Sigmoid colon (tissue), 7 donors: ENCODE measurements around the gene COL23A1. TPM values are rescaled to one million over a fixed set of nuclear protein-coding genes. Genes with fewer than 3 reads are reported as not detected.
A peak's percentile ranks its signal among the peaks of the same experiment; 100 is the strongest.

Experiments used
- DNase-seq: peaks from one replicate; pipeline ENCODE4 v3.0.0-alpha.2; 2019
- H3K27ac ChIP-seq, 4 donors: fragments of 200-600 bp; sonication (generic); one replicate each; pipeline ENCODE4 v1.5.1; 2016 to 2019; ENCODE audit warnings: mild to moderate bottlenecking in 1 of 4
- H3K27me3 ChIP-seq, 3 donors: fragments of 200-600 bp; sonication (generic); one replicate each; pipeline ENCODE4 v1.5.1; 2019; ENCODE audit warnings: mild to moderate bottlenecking in 1 of 3
- H3K36me3 ChIP-seq, 4 donors: fragments of 200-600 bp; sonication (generic); one replicate each; pipeline ENCODE4 v1.5.1; 2016 to 2019
- H3K4me1 ChIP-seq, 4 donors: fragments of 200-600 bp; sonication (generic); one replicate each; pipeline ENCODE4 v1.5.1; 2017 to 2019
- H3K4me3 ChIP-seq, 4 donors: fragments of 200-600 bp; sonication (generic); one replicate each; pipeline ENCODE4 v1.5.1; 2017 to 2019; ENCODE audit warnings: mild to moderate bottlenecking in 2 of 4, moderate library complexity in 1 of 4
- H3K9me3 ChIP-seq, 4 donors: fragments of 200-600 bp in 3 of 4; sonication (generic) in 3 of 4; one replicate each; pipeline versions ENCODE4 v1.5.1 to v1.6.1; 2013 to 2019
- CTCF ChIP-seq, 4 experiments: fragments of 450-650 bp in 3 of 4; fragments of 200-600 bp in 1 of 4; IDR thresholded peaks; one replicate each; pipeline ENCODE4 v1.5.1; 2016 to 2019; ENCODE audit warnings: antibody characterized with exemption in 4 of 4, mild to moderate bottlenecking in 3 of 4, moderate library complexity in 2 of 4
- EP300 ChIP-seq, 4 donors: sonication (generic); formaldehyde crosslinking; IDR thresholded peaks; one replicate each; pipeline ENCODE4 v1.6.1; 2017; ENCODE audit warnings: antibody characterized with exemption in 4 of 4
- POLR2A ChIP-seq, 2 donors: fragments of 450-650 bp; IDR thresholded peaks; one replicate each; pipeline ENCODE4 v1.6.1; 2016; ENCODE audit warnings: antibody characterized with exemption in 2 of 2, mild to moderate bottlenecking in 2 of 2, moderate library complexity in 2 of 2
- POLR2AphosphoS5 ChIP-seq, 4 donors: sonication (generic); formaldehyde crosslinking; IDR thresholded peaks; one replicate each; pipeline ENCODE4 v1.6.1; 2017; ENCODE audit warnings: antibody characterized with exemption in 4 of 4
- WGBS, 2 donors: extraction: QIAGEN DNeasy Blood & Tissue Kit; methylation state at CpG; one replicate each; pipeline ENCODE4 v1.1.7; 2013; 5-methylcytosine and 5-hydroxymethylcytosine counted together
- intact Hi-C: fragments of 100-400 bp; cut with DNase I; formaldehyde crosslinking; loops from one replicate; pipeline ENCODE4 v1.15.1; 2023
- polyA plus RNA-seq, 3 donors: library from polyadenylated mRNA; stranded (reverse); fragments of 200-250 nt; gene quantifications; one replicate each; pipeline ENCODE4 v1.2.3, GENCODE V29; 2013
- total RNA-seq, 4 donors: library from RNA; depleted of rRNA; stranded (reverse); fragments of >200 nt; gene quantifications; one replicate each; pipeline ENCODE4 v1.1.0, GENCODE V29; 2016
- donor health status: healthy with polysubstance abuse.
- donor health status: Bipolar disorder and iron deficiency.
- donor health status: healthy.

COL23A1 gene
- total and polyA plus RNA-seq, 7 donors, result 0.28 to 1.2 (median 0.57) TPM; not detected in 1

DNA sequence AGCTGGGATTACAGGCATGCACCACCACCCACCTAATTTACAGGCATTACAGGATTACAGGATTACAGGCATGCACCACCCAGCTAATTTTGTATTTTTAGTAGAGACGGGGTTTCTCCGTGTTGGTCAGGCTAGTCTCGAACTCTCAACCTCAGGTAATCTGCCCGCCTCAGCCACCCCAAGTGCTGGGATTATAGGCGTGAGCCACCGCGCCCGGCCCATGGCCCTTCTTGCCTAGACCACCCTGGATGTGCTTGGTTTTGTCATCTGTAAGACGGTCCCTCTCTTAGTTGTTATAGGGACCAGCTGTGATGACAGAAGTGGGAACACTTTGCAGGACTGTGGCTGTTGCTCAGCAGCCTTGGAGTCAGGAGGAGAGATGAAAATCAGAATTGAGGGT lies 354.1 kb downstream of the COL23A1 start:
- TF ChIP-seq EP300 (IDR thresholded peaks at IDR 0.05) (no peak), POLR2AphosphoS5 (IDR thresholded peaks at IDR 0.05) (no peak), CTCF (IDR thresholded peaks at IDR 0.05) (no peak), POLR2A (IDR thresholded peaks at IDR 0.05) (no peak)
- Histone ChIP-seq H3K4me3 (no peak overlapping the region), H3K36me3 (no peaks in the 10 kb centered on the region), H3K4me1 (peaks cover 0 to 14% (median 13%) of the 10 kb centered on the region in 4 donors), H3K9me3 (no peaks in the 10 kb centered on the region), H3K27ac (no peak overlapping the region), H3K27me3 (no peaks in the 10 kb centered on the region)
- 88 to 91% methylated on average over 9 of the region's 9 CpGs for WGBS, 2 donors
- intact Hi-C loops, result no loop called here
- no peak for DNase-seq

DNA sequence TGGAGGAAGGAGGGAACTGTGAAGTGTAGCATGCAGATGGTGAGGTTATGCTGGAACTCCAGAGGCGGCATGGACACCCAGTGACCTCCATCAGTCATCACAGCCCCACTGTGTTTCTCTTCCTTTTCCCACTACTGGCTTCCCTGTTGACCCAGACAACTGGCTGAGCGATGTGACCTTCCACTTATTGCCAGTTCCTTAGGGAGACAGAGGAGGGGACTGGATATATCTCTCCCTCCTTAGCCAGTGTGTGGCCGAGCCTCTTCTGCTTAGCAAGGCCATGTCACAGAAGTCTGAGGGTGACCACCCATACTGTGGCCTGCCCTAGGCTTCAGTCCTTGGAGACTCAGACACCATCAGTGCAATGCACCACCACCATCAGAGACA lies 354.6 kb downstream of the COL23A1 start:
- intact Hi-C loops, result no loop called here
- Histone ChIP-seq H3K27ac (no peak overlapping the region), H3K9me3 (no peaks in the 10 kb centered on the region), H3K4me1 (peaks cover 0 to 19% (median 18%) of the 10 kb centered on the region in 4 donors), H3K4me3 (no peak overlapping the region), H3K27me3 (no peaks in the 10 kb centered on the region), H3K36me3 (peaks cover 0 to under 1% (median 0%) of the 10 kb centered on the region in 4 donors)
- no peak for TF ChIP-seq CTCF (IDR thresholded peaks at IDR 0.05)
- TF ChIP-seq EP300 (IDR thresholded peaks at IDR 0.05), result no peak
- TF ChIP-seq POLR2AphosphoS5 (IDR thresholded peaks at IDR 0.05), result no peak
- TF ChIP-seq POLR2A (IDR thresholded peaks at IDR 0.05), result no peak
- no peak for DNase-seq
- whole genome bisulfite sequencing, 2 donors, result 80 to 89% methylated on average over 3 of the region's 3 CpGs

DNA sequence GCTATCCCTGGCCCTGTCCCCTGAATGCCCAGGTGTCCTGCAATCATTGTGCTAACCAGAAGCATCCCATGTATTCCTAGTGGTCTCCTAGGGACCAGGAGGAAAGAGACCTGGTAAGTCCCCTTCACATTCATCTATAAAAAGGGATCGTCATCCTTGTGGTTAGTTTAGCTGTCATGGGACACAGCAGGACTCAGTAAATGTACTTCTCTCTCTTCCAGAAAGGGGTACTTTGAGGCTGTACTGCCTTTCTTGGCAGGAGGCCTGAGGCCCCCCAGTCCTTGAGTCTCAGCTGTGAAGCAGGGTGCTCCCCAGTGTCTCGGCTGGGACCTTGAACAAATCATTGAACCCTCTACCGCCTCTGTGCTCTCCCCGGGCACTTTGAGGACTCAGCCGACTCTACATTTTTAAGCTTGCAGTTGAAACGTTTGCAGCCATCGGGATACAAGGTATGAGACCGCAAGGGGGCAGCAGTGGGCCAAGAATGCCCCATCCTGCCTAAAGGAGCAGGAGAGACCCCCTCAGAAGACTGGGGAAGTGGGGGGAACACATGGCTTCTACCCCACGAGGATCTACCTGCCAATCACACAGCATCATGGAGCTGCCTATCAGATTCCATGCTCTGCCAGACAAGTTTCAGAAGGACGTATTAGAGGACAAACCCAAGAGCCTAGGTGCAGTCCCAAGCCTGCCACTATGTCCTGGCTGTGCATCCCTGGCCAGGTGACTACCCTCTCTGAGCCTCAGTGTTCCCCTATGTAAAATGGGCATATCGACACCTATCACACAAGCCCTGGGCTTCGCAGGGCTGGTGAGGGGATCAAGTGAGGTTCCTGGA lies 355.2 kb downstream of the COL23A1 start:
- 25 to 26% methylated on average over 12 of the region's 12 CpGs for WGBS, 2 donors
- intact Hi-C loops, result no loop called here
- Histone ChIP-seq H3K36me3 (peaks cover 0 to 7% (median 0%) of the 10 kb centered on the region in 4 donors), H3K4me1 (peaks cover 0 to 25% (median 24%) of the 10 kb centered on the region in 4 donors), H3K4me3 (no peak overlapping the region), H3K27ac (peak overlapping the region in 1 of 4 donors; percentile 15), H3K27me3 (no peaks in the 10 kb centered on the region), H3K9me3 (no peaks in the 10 kb centered on the region)
- DNase-seq, result peak; percentile 79
- TF ChIP-seq CTCF (IDR thresholded peaks at IDR 0.05) (peak in 3 of 4 experiments; percentile 23 to 50 (median 26)), EP300 (IDR thresholded peaks at IDR 0.05) (no peak)

DNA sequence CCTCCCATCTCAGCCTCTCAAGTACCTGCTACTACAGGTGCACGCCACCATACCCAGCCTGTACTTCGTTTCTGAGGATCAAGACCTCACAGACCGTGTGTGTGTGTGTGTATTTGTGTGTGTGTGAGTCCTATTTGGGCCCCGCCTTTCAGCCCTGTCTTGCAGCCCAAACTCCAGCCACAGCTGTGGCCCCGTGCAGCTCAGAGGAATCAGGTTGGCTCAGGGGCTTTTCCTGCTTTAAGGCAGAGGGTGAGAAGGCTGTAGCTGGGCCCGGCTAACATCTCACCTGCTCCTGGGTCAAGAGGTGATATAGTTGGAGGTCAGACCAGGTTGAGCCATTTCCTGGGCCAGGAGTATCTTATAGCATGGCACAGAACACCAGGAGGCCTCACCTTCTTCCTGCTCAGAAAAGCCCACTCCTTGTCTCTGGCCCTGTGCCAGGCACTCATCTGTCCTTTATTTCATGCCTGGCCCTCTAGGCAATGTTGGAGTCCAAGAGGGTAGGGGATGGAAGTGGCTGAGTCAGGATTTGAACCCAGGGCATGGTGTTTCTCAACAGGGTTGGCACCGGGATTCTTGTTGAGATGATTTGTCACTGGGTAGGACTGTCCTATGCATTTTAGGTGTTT lies 356.0 kb downstream of the COL23A1 start:
- DNase-seq, result no peak
- no peak overlapping the region for H3K27ac ChIP-seq
- peaks cover 0 to 29% (median 27%) of the 10 kb centered on the region in 4 donors for H3K4me1 ChIP-seq
- WGBS, 2 donors, result 79 to 85% methylated on average over 7 of the region's 7 CpGs
- intact Hi-C loops, result no loop called here
- H3K4me3 ChIP-seq, result no peak overlapping the region
- no peaks in the 10 kb centered on the region for H3K9me3 ChIP-seq
- no peaks in the 10 kb centered on the region for H3K27me3 ChIP-seq
- TF ChIP-seq CTCF (IDR thresholded peaks at IDR 0.05) (no peak), EP300 (IDR thresholded peaks at IDR 0.05) (no peak), POLR2AphosphoS5 (IDR thresholded peaks at IDR 0.05) (no peak), POLR2A (IDR thresholded peaks at IDR 0.05) (no peak)
- H3K36me3 ChIP-seq, result peaks cover 0 to 14% (median 0%) of the 10 kb centered on the region in 4 donors
